Endothelial cell (in vitro differentiated cells): ENCODE results near the gene ZNF746. TPM values are rescaled to one million over a fixed set of nuclear protein-coding genes. Genes with fewer than 3 reads are reported as not detected.

ENCODE experiments used
- DNase-seq: peaks from one replicate; pipeline ENCODE4 v3.0.0; 2021; ENCODE audit warnings: low spot score
- H3K27ac Mint-ChIP-seq: one replicate; pipeline ENCODE4 v1.8.0; 2021; ENCODE audit warnings: mixed read lengths, inconsistent platforms; ENCODE audit not compliant: unreplicated experiment
- H3K27me3 Mint-ChIP-seq: one replicate; pipeline ENCODE4 v1.8.0; 2021; ENCODE audit warnings: mild to moderate bottlenecking, moderate library complexity, mixed read lengths, inconsistent platforms; ENCODE audit not compliant: unreplicated experiment
- H3K36me3 Mint-ChIP-seq: one replicate; pipeline ENCODE4 v1.8.0; 2021; ENCODE audit warnings: mild to moderate bottlenecking, low read depth, mixed read lengths, inconsistent platforms; ENCODE audit not compliant: unreplicated experiment
- H3K4me1 Mint-ChIP-seq: one replicate; pipeline ENCODE4 v1.8.0; 2021; ENCODE audit warnings: mild to moderate bottlenecking, mixed read lengths, inconsistent platforms; ENCODE audit not compliant: unreplicated experiment
- H3K4me3 Mint-ChIP-seq: one replicate; pipeline ENCODE4 v1.8.0; 2021; ENCODE audit warnings: mild to moderate bottlenecking, mixed read lengths, inconsistent platforms; ENCODE audit not compliant: unreplicated experiment
- H3K9me3 Mint-ChIP-seq: one replicate; pipeline ENCODE4 v1.8.0; 2021; ENCODE audit warnings: mixed read lengths, inconsistent platforms; ENCODE audit not compliant: unreplicated experiment
- total RNA-seq: library from RNA; stranded (reverse); fragmentation: NEBNext Ultra II Directional; extraction: Animal tissue kit (Norgen Biotek cat#: 25700); gene quantifications from one replicate; pipeline ENCODE4 v1.2.1, GENCODE V29; 2021; ENCODE audit not compliant: unreplicated experiment
- TF ChIP-seq, protein P1 (sequence below): fragments of 200-600 bp; sonication (generic); IDR thresholded peaks from one replicate; pipeline ENCODE4 v1.5.0; 2021; ENCODE audit warnings: antibody characterized with exemption; ENCODE audit not compliant: unreplicated experiment

ZNF746 gene
- total RNA-seq, 1 donor from 2014 or later, result 23.8 TPM

DNA sequence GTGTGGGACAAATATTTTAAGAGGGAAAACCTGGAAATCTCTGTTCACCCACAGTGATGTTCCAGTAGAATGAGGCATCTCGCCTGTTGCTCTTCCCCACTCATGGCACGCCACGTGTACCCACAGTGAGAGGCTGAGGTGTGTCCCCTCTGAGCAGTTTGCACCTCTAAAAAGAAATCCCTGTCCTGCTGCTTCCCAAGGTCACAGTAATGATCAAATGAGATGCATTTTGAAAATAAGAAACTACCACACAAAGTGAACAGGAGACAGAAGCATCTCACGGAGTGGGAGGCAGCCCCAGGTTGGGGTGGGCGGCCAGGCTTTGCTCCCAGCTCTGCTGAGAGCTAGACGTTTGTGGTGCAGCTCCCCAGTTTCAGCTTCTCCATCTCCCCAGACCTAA is 24.4 kb downstream of the ZNF746 start:
- TF ChIP-seq, protein P1, sequence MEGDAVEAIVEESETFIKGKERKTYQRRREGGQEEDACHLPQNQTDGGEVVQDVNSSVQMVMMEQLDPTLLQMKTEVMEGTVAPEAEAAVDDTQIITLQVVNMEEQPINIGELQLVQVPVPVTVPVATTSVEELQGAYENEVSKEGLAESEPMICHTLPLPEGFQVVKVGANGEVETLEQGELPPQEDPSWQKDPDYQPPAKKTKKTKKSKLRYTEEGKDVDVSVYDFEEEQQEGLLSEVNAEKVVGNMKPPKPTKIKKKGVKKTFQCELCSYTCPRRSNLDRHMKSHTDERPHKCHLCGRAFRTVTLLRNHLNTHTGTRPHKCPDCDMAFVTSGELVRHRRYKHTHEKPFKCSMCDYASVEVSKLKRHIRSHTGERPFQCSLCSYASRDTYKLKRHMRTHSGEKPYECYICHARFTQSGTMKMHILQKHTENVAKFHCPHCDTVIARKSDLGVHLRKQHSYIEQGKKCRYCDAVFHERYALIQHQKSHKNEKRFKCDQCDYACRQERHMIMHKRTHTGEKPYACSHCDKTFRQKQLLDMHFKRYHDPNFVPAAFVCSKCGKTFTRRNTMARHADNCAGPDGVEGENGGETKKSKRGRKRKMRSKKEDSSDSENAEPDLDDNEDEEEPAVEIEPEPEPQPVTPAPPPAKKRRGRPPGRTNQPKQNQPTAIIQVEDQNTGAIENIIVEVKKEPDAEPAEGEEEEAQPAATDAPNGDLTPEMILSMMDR, result no peak
- Mint-ChIP-seq H3K27me3 (peaks cover 12% of the 10 kb centered on the region), H3K9me3 (no peaks in the 10 kb centered on the region), H3K4me3 (peak overlapping the region; percentile 37), H3K27ac (no peak overlapping the region), H3K36me3 (peaks cover 64% of the 10 kb centered on the region), H3K4me1 (peaks cover 6% of the 10 kb centered on the region)
- no peak for DNase-seq

DNA sequence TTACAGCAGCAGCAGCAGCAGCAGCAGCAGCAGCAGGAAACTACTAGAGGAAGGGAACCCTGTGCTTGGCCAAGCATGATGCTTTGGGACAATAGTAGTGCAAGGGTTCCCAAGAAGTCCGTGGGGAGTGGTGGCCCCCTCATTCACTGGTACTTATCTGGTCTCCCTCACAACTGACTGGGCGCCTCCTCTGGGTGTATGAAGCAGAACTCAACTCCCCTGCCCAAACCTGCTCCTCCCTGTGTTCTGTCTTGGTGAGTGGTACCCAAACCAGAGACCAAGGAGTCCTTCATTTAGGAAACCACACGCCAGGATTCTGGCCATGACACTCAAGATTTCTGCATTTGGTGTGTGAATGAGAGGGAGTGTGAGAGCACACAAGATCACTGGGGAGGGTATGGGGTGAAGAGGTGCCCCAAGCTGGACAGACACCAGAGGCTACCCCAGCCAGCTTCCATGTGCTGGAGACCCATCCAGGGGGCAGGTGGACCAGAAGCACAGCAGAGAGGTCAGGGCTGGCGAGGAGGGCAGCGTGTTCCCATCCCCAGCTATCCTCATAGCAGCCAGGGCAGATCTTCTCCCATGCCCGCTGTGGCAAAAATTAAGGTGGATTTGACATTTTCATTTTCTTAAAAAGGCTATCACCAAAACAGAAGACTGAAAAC is 26.2 kb downstream of the ZNF746 start:
- H3K9me3 Mint-ChIP-seq, result no peaks in the 10 kb centered on the region
- no peak for DNase-seq
- H3K27ac Mint-ChIP-seq, result no peak overlapping the region
- peak overlapping the region; percentile 25 for H3K4me3 Mint-ChIP-seq
- peaks cover 12% of the 10 kb centered on the region for H3K27me3 Mint-ChIP-seq
- H3K36me3 Mint-ChIP-seq, result peaks cover 55% of the 10 kb centered on the region
- TF ChIP-seq, protein P1, result no peak
- H3K4me1 Mint-ChIP-seq, result peaks cover 6% of the 10 kb centered on the region

GRCh38 chr7:149469806-149470205 is 27.8 kb downstream of the ZNF746 start:
- Mint-ChIP-seq H3K4me1 (peaks cover 6% of the 10 kb centered on the region), H3K36me3 (peaks cover 58% of the 10 kb centered on the region), H3K4me3 (no peak overlapping the region), H3K27me3 (peaks cover 12% of the 10 kb centered on the region), H3K27ac (no peak overlapping the region), H3K9me3 (no peaks in the 10 kb centered on the region)
- TF ChIP-seq, protein P1, result no peak
- no peak for DNase-seq

- TF ChIP-seq, protein P1, result no peak
- peaks cover 6% of the 10 kb centered on the region for H3K4me1 Mint-ChIP-seq
- H3K27me3 Mint-ChIP-seq, result peaks cover 11% of the 10 kb centered on the region
- no peak overlapping the region for H3K4me3 Mint-ChIP-seq
- DNase-seq, result no peak
- H3K36me3 Mint-ChIP-seq, result peaks cover 50% of the 10 kb centered on the region
- H3K27ac Mint-ChIP-seq, result no peak overlapping the region
- H3K9me3 Mint-ChIP-seq, result no peaks in the 10 kb centered on the region
Observed at GRCh38 chr7:149468208-149468607, 29.4 kb downstream of the ZNF746 start.

DNA sequence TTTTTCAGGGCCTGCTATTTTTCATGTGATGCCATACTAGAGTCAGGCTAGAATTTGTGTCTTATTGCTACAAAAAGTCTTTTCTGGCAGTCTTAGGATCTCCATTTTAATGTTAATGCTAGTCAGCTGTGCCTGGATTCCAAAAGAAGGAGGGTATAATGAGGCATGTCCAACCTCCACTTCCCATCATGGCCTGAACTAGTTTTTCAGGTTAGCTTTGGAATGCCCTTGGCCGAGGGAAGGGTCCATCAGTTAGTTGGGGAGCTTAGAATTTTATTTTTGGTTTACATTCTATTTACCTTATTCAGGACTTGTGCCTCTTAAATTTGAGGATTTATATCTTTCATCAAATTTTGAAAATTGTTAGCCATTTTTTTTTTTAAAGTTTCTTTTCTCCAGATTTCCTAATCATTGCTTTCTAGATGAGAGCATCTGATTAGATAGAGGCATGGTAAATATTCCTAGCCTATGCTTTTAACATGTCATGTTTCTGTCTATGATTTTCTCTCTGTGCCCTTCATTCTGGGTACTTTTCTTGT is 30.2 kb downstream of the ZNF746 start:
- Mint-ChIP-seq H3K4me1 (peaks cover 6% of the 10 kb centered on the region), H3K27ac (no peak overlapping the region), H3K9me3 (no peaks in the 10 kb centered on the region), H3K4me3 (no peak overlapping the region), H3K27me3 (peaks cover 9% of the 10 kb centered on the region), H3K36me3 (peaks cover 42% of the 10 kb centered on the region)
- TF ChIP-seq, protein P1, result no peak
- no peak for DNase-seq
